ENCODE results near the gene KANSL1. TPM values are rescaled to one million over a fixed set of nuclear protein-coding genes. Genes with fewer than 3 reads are reported as not detected.

The KANSL1 gene
- polyA plus RNA-seq, 1 donor from 2014 or later, result 65.0 TPM

GRCh38 chr17:46074540-46074939 is 118.7 kb downstream of the KANSL1 start:
- Histone ChIP-seq H3K27me3 (ENCODE audit: insufficient read depth, low read depth, low read length) (no peaks in the 10 kb centered on the region), H3K9me2 (ENCODE audit: insufficient read depth, low read length) (no peaks in the 10 kb centered on the region), H3F3A (ENCODE audit: insufficient read depth, low read length, poor library complexity, severe bottlenecking) (no peaks in the 10 kb centered on the region), H4K20me1 (ENCODE audit: insufficient read depth) (peaks cover 3% of the 10 kb centered on the region), H3K79me2 (replicated peaks; ENCODE audit: insufficient read depth, low read length) (peaks cover 6% of the 10 kb centered on the region), H3K27ac (ENCODE audit: low read length) (no peak overlapping the region), H3K36me3 (ENCODE audit: insufficient read depth, low read length) (no peaks in the 10 kb centered on the region), H3K4me3 (ENCODE audit: low read length) (no peak overlapping the region), H2AFZ (ENCODE audit: low read depth, low read length) (no peak overlapping the region), H3K9me3 (ENCODE audit: low read length) (no peaks in the 10 kb centered on the region), H3K4me2 (ENCODE audit: low read length) (no peak overlapping the region), H3K9ac (ENCODE audit: low read length) (no peak overlapping the region)
- TF ChIP-seq REST (IDR thresholded peaks at IDR 0.05; ENCODE audit: borderline replicate concordance) (no peak), SMC3 (conservative IDR thresholded peaks at IDR 0.05; ENCODE audit: poor library complexity) (no peak), EP300 (conservative IDR thresholded peaks at IDR 0.05; ENCODE audit: poor library complexity, severe bottlenecking) (no peak)

- Histone ChIP-seq H3K9me3 (ENCODE audit: low read length) (no peaks in the 10 kb centered on the region), H3K9ac (ENCODE audit: low read length) (no peak overlapping the region), H3K79me2 (replicated peaks; ENCODE audit: insufficient read depth, low read length) (peaks cover 6% of the 10 kb centered on the region), H2AFZ (ENCODE audit: low read depth, low read length) (no peak overlapping the region), H4K20me1 (ENCODE audit: insufficient read depth) (peaks cover 3% of the 10 kb centered on the region), H3F3A (ENCODE audit: insufficient read depth, low read length, poor library complexity, severe bottlenecking) (no peaks in the 10 kb centered on the region), H3K36me3 (ENCODE audit: insufficient read depth, low read length) (no peaks in the 10 kb centered on the region), H3K9me2 (ENCODE audit: insufficient read depth, low read length) (no peaks in the 10 kb centered on the region), H3K27ac (ENCODE audit: low read length) (no peak overlapping the region), H3K4me2 (ENCODE audit: low read length) (no peak overlapping the region), H3K4me3 (ENCODE audit: low read length) (no peak overlapping the region), H3K27me3 (ENCODE audit: insufficient read depth, low read depth, low read length) (no peaks in the 10 kb centered on the region)
- TF ChIP-seq EZH2 (IDR thresholded peaks at IDR 0.05; ENCODE audit: borderline replicate concordance, insufficient read depth, low read length, poor library complexity, severe bottlenecking) (no peak), REST (IDR thresholded peaks at IDR 0.05; ENCODE audit: borderline replicate concordance) (no peak)
These were observed 120.2 kb downstream of the KANSL1 start for GRCh38 chr17:46072998-46073397.

DNA sequence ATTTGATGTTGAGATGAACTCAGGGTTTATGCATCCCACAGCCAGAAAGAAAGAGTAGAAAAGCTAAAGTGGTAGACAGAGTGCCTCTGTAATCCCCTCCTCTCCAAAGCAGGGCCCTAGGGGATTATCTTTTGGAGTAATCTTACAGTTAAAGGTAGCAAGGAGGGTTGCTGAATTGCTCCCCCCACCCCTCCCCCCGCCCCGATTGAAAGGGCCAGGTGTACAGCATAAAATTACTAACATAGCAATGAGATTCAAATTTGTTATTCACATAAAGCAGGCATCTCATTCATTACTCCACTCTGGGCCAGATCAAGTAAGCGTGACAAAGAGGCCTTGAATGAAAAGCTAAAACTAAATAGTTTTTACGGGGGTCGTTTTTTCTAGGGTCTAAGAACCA is 121.4 kb downstream of the KANSL1 start:
- Histone ChIP-seq H3K4me2 (ENCODE audit: low read length) (no peak overlapping the region), H3K27me3 (ENCODE audit: insufficient read depth, low read depth, low read length) (no peaks in the 10 kb centered on the region), H3K79me2 (replicated peaks; ENCODE audit: insufficient read depth, low read length) (peaks cover 6% of the 10 kb centered on the region), H2AFZ (ENCODE audit: low read depth, low read length) (no peak overlapping the region), H3K36me3 (ENCODE audit: insufficient read depth, low read length) (no peaks in the 10 kb centered on the region), H3F3A (ENCODE audit: insufficient read depth, low read length, poor library complexity, severe bottlenecking) (no peaks in the 10 kb centered on the region), H3K9me2 (ENCODE audit: insufficient read depth, low read length) (no peaks in the 10 kb centered on the region), H3K9ac (ENCODE audit: low read length) (no peak overlapping the region), H3K27ac (ENCODE audit: low read length) (no peak overlapping the region), H3K9me3 (ENCODE audit: low read length) (no peaks in the 10 kb centered on the region), H3K4me3 (ENCODE audit: low read length) (no peak overlapping the region), H4K20me1 (ENCODE audit: insufficient read depth) (peaks cover 3% of the 10 kb centered on the region)
- TF ChIP-seq REST (IDR thresholded peaks at IDR 0.05; ENCODE audit: borderline replicate concordance) (no peak), SMC3 (conservative IDR thresholded peaks at IDR 0.05; ENCODE audit: poor library complexity) (no peak), TAF1 (IDR thresholded peaks at IDR 0.05; ENCODE audit: low read depth) (no peak), MXI1 (conservative IDR thresholded peaks at IDR 0.05; ENCODE audit: poor library complexity, severe bottlenecking) (no peak)
- TF ChIP-seq, protein P1, sequence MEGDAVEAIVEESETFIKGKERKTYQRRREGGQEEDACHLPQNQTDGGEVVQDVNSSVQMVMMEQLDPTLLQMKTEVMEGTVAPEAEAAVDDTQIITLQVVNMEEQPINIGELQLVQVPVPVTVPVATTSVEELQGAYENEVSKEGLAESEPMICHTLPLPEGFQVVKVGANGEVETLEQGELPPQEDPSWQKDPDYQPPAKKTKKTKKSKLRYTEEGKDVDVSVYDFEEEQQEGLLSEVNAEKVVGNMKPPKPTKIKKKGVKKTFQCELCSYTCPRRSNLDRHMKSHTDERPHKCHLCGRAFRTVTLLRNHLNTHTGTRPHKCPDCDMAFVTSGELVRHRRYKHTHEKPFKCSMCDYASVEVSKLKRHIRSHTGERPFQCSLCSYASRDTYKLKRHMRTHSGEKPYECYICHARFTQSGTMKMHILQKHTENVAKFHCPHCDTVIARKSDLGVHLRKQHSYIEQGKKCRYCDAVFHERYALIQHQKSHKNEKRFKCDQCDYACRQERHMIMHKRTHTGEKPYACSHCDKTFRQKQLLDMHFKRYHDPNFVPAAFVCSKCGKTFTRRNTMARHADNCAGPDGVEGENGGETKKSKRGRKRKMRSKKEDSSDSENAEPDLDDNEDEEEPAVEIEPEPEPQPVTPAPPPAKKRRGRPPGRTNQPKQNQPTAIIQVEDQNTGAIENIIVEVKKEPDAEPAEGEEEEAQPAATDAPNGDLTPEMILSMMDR (IDR thresholded peaks at IDR 0.05; ENCODE audit: poor library complexity, severe bottlenecking), result no peak
